Lung (tissue), 12 donors: ENCODE measurements around the gene PDCD11. TPM values are rescaled to one million over a fixed set of nuclear protein-coding genes. Genes with fewer than 3 reads are reported as not detected.

Source experiments
- ATAC-seq: fragments of 200-7000 bp; cut with Tn5 transposase; one replicate; pipeline ENCODE4 v1.9.1; 2020; ENCODE audit warnings: moderate number of reproducible peaks; ENCODE audit not compliant: insufficient read depth, low FRiP score
- DNase-seq, 3 donors: peaks; one replicate each; pipeline ENCODE4 v3.0.0-alpha.2; 2013 to 2017
- H3K27ac ChIP-seq, 2 donors: one replicate each; pipeline ENCODE4 v1.5.1; 2013; ENCODE audit warnings: mild to moderate bottlenecking in 2 of 2, moderate library complexity in 2 of 2, control low read depth in 1 of 2, inconsistent platforms in 1 of 2, low read depth in 1 of 2, low read length in 1 of 2
- H3K27me3 ChIP-seq, 3 donors: one replicate each; pipeline ENCODE4 v1.5.1; 2013; ENCODE audit warnings: low read length in 2 of 3; ENCODE audit not compliant: control insufficient read depth in 3 of 3, insufficient read depth in 3 of 3
- H3K36me3 ChIP-seq, 4 donors: one replicate each; pipeline ENCODE4 v1.5.1; 2013; ENCODE audit warnings: low read length in 4 of 4, mild to moderate bottlenecking in 1 of 4, moderate library complexity in 1 of 4; ENCODE audit not compliant: control insufficient read depth in 4 of 4, insufficient read depth in 4 of 4
- H3K4me1 ChIP-seq, 5 donors: one replicate each; pipeline ENCODE4 v1.5.1; 2013; ENCODE audit warnings: low read length in 5 of 5, mild to moderate bottlenecking in 2 of 5, moderate library complexity in 1 of 5; ENCODE audit not compliant: control insufficient read depth in 5 of 5, insufficient read depth in 5 of 5
- H3K4me3 ChIP-seq: one replicate; pipeline ENCODE4 v1.5.1; 2013; ENCODE audit warnings: mild to moderate bottlenecking, control low read depth, moderate library complexity
- H3K9ac ChIP-seq, 2 donors: one replicate each; pipeline ENCODE4 v1.5.1; 2013; ENCODE audit warnings: low read length in 2 of 2, control low read depth in 1 of 2; ENCODE audit not compliant: insufficient read depth in 1 of 2
- H3K9me3 ChIP-seq, 4 donors: one replicate each; pipeline ENCODE4 v1.5.1; 2013; ENCODE audit warnings: low read length in 3 of 4, mild to moderate bottlenecking in 1 of 4, moderate library complexity in 1 of 4; ENCODE audit not compliant: control insufficient read depth in 4 of 4, insufficient read depth in 3 of 4
- CTCF ChIP-seq: IDR thresholded peaks from 2 replicates; pipeline ENCODE4 v1.5.1; 2012; ENCODE audit warnings: mild to moderate bottlenecking; ENCODE audit errors: control extremely low read depth, extremely low read depth
- WGBS, 2 donors: extraction: QIAGEN DNeasy Blood & Tissue Kit; methylation state at CpG; one replicate each; pipeline ENCODE4 v1.1.7; 2013; 5-methylcytosine and 5-hydroxymethylcytosine counted together
- polyA plus RNA-seq, 2 donors: library from polyadenylated mRNA; stranded (reverse); fragments of 200-250 nt; gene quantifications; one replicate each; pipeline ENCODE4 v1.2.1, GENCODE V29; 2013
- total RNA-seq, 2 donors: library from RNA; depleted of rRNA in 1 of 2; stranded (reverse); fragments of >200 nt in 1 of 2; gene quantifications; one replicate each; pipeline ENCODE4 v1.2.1, GENCODE V29; 2014 to 2021
- donor health status: control.
- donor health status: control.
- donor health status: Bipolar disorder and iron deficiency.
- donor health status: healthy.
- donor health status: DM: yes; HTN: yes; CAD: no.

The PDCD11 gene
- total and polyA plus RNA-seq, 4 donors, result 15.2 to 30.1 (median 20.2) TPM

GRCh38 chr10:103445767-103446567 is 49.5 kb downstream of the PDCD11 start:
- ATAC-seq, result peak; percentile 37
- Histone ChIP-seq H3K4me3 (no peak overlapping the region), H3K9me3 (no peaks in the 10 kb centered on the region), H3K27ac (peak overlapping the region; percentile 9 to 80), H3K9ac (no peak overlapping the region), H3K36me3 (peaks cover 0 to 62% (median 37%) of the 10 kb centered on the region in 4 donors), H3K4me1 (peaks cover 0 to 32% (median 4%) of the 10 kb centered on the region in 5 donors), H3K27me3 (no peaks in the 10 kb centered on the region)
- TF ChIP-seq CTCF, result no peak
- no peak for DNase-seq
- 64 to 79% methylated on average over 12 of the region's 12 CpGs for WGBS, 2 donors

GRCh38 chr10:103447187-103447586 is 50.8 kb downstream of the PDCD11 start:
- no peak for TF ChIP-seq CTCF
- Histone ChIP-seq H3K4me3 (no peak overlapping the region), H3K4me1 (peaks cover 0 to 34% (median 10%) of the 10 kb centered on the region in 5 donors), H3K27me3 (no peaks in the 10 kb centered on the region), H3K9ac (no peak overlapping the region), H3K9me3 (no peaks in the 10 kb centered on the region), H3K36me3 (peaks cover 0 to 55% (median 32%) of the 10 kb centered on the region in 4 donors), H3K27ac (peak overlapping the region in 1 of 2 donors; percentile 50)
- WGBS, 2 donors, result 97% methylated on average over 23 of the region's 23 CpGs
- no peak for ATAC-seq
- no peak for DNase-seq

- Histone ChIP-seq H3K9me3 (no peaks in the 10 kb centered on the region), H3K9ac (no peak overlapping the region), H3K4me3 (no peak overlapping the region), H3K4me1 (peaks cover 0 to 37% (median 10%) of the 10 kb centered on the region in 5 donors), H3K36me3 (peaks cover 0 to 41% (median 23%) of the 10 kb centered on the region in 4 donors), H3K27ac (no peak overlapping the region), H3K27me3 (no peaks in the 10 kb centered on the region)
- 53 to 54% methylated on average over 1 of the region's 1 CpG for WGBS, 2 donors
- no peak for TF ChIP-seq CTCF
- peak; percentile 44 for ATAC-seq
- DNase-seq, result no peak
Measured at GRCh38 chr10:103448746-103449145, 52.3 kb downstream of the PDCD11 start.
